Measurements from ENCODE around the gene RBMS3.

- TF ChIP-seq CTCF (IDR thresholded peaks at IDR 0.05) (no peak), POLR2AphosphoS5 (IDR thresholded peaks at IDR 0.05) (no peak), POLR2A (IDR thresholded peaks at IDR 0.05) (no peak), EP300 (IDR thresholded peaks at IDR 0.05; ENCODE audit: low read depth) (no peak)
Measured at GRCh38 chr3:29823233-29823632, 542.4 kb downstream of the RBMS3 start.
